GM12878 (cell line): Measurements from ENCODE around the gene CAMK2N2. TPM values are rescaled to one million over a fixed set of nuclear protein-coding genes. Genes with fewer than 3 reads are reported as not detected.

Experiments
- ATAC-seq: fragments of 200-7000 bp; cut with Tn5 transposase; 3 replicates; pipeline ENCODE4 v1.9.1; 2020; ENCODE audit warnings: mild to moderate bottlenecking, moderate library complexity
- BruUV-seq: library from RNA; stranded (reverse); fragments of 400-500 nt; replicated peaks from 2 replicates; lab custom pipeline; 2021; lab: Mats Ljungman, UMichigan
- CTCF ChIA-PET: fragments of 300-600 bp; sonication (Branson Sonifier 250); formaldehyde crosslinking; extraction: SDS; loops from one replicate; lab custom pipeline; 2021; ENCODE audit warnings: inconsistent platforms; lab: Yijun Ruan, JAX
- POLR2A ChIA-PET: fragments of 350-600 bp; formaldehyde crosslinking; extraction: SDS; loops from one replicate; lab custom pipeline; 2021; ENCODE audit warnings: inconsistent platforms; lab: Charles Lee
- RAD21 ChIA-PET: fragments of 300-600 bp; sonication (Branson Sonifier 250); formaldehyde crosslinking; loops from one replicate; lab custom pipeline; 2023; ENCODE audit warnings: antibody characterized with exemption; ENCODE audit not compliant: unreplicated experiment; lab: Charles Lee
- SMC1A ChIA-PET: fragments of 300-600 bp; sonication (Branson Sonifier 250); formaldehyde crosslinking; loops from one replicate; lab custom pipeline; 2023; ENCODE audit not compliant: unreplicated experiment, uncharacterized antibody; lab: Charles Lee
- DNase-seq: peaks from one replicate; pipeline ENCODE4 v3.0.0-alpha.2; 2011; ENCODE audit warnings: low read depth, low spot score
- FAIRE-seq: peaks from 3 replicates; lab custom pipeline; 2011; peaks lifted over from hg19 to GRCh38; lab: Jason Lieb, UNC
- H2AFZ ChIP-seq: 2 replicates; pipeline ENCODE4 v1.6.0; 2011; ENCODE audit warnings: low read depth, low read length, control low read depth; ENCODE audit not compliant: control insufficient read depth
- H3K27ac ChIP-seq: 2 replicates; pipeline ENCODE4 v1.5.1; 2011; ENCODE audit warnings: control low read depth; ENCODE audit not compliant: control insufficient read depth, insufficient read depth
- H3K27me3 ChIP-seq, 2 experiments: replicated peaks in 1 of 2; 2 replicates each; pipeline versions ENCODE4 v1.6.0 to v1.6.1; 2011; ENCODE audit warnings: low read length in 1 of 2; ENCODE audit not compliant: control insufficient read depth in 2 of 2, insufficient read depth in 2 of 2
- H3K36me3 ChIP-seq, 2 experiments: 2 replicates each; pipeline ENCODE4 v1.5.1; 2011; ENCODE audit warnings: low read length in 1 of 2; ENCODE audit not compliant: control insufficient read depth in 2 of 2, insufficient read depth in 2 of 2
- H3K4me1 ChIP-seq: 2 replicates; pipeline ENCODE4 v1.6.1; 2011; ENCODE audit warnings: mild to moderate bottlenecking, low read length, moderate library complexity, mixed read lengths; ENCODE audit not compliant: control insufficient read depth, insufficient read depth
- H3K4me2 ChIP-seq: 2 replicates; pipeline ENCODE4 v1.6.0; 2011; ENCODE audit warnings: control low read depth; ENCODE audit not compliant: control insufficient read depth, insufficient read depth
- H3K4me3 ChIP-seq: fragments of 200-600 bp; sonication (generic); 2 replicates; pipeline ENCODE4 v1.5.1; 2016
- H3K79me2 ChIP-seq: 2 replicates; pipeline ENCODE4 v1.6.0; 2011; ENCODE audit warnings: low read length; ENCODE audit not compliant: control insufficient read depth, insufficient read depth
- H3K9ac ChIP-seq: 2 replicates; pipeline ENCODE4 v1.8.0; 2011; ENCODE audit warnings: low read length, control low read depth, mixed read lengths; ENCODE audit not compliant: control insufficient read depth, insufficient read depth
- H3K9me3 ChIP-seq: replicated peaks from 3 replicates; pipeline ENCODE4 v1.5.1; 2011; ENCODE audit warnings: mild to moderate bottlenecking, low read length; ENCODE audit not compliant: control insufficient read depth, insufficient read depth
- H4K20me1 ChIP-seq: 2 replicates; pipeline ENCODE4 v1.6.0; 2011; ENCODE audit not compliant: control insufficient read depth, insufficient read depth
- CHD2 ChIP-seq: IDR thresholded peaks from 2 replicates; pipeline ENCODE4 v1.6.1; 2011; ENCODE audit warnings: low read depth, low read length, improper control_type of control experiment, borderline replicate concordance
- EED ChIP-seq: sonication (generic); IDR thresholded peaks from 2 replicates; pipeline ENCODE4 v1.6.1; 2016; ENCODE audit warnings: antibody characterized with exemption, low read depth
- FOS ChIP-seq: IDR thresholded peaks from 3 replicates; pipeline ENCODE4 v1.6.1; 2011; ENCODE audit warnings: borderline replicate concordance; ENCODE audit not compliant: insufficient read length; ENCODE audit errors: extremely low read depth
- IRF4 ChIP-seq: IDR thresholded peaks from 2 replicates; pipeline ENCODE4 v1.6.1; 2011; ENCODE audit warnings: low read depth, low read length
- NFYB ChIP-seq: IDR thresholded peaks from 2 replicates; pipeline ENCODE4 v1.6.1; 2011; ENCODE audit warnings: low read depth, mild to moderate bottlenecking, low read length, improper control_type of control experiment, moderate library complexity; ENCODE audit not compliant: insufficient read depth
- SMC3 ChIP-seq: IDR thresholded peaks from 2 replicates; pipeline ENCODE4 v1.6.1; 2011; ENCODE audit warnings: low read length, improper control_type of control experiment, borderline replicate concordance
- SPI1 ChIP-seq: IDR thresholded peaks from 2 replicates; pipeline ENCODE4 v1.6.1; 2011; ENCODE audit warnings: low read depth, mild to moderate bottlenecking, low read length, moderate library complexity, borderline replicate concordance; ENCODE audit not compliant: insufficient read depth
- YY1 ChIP-seq: IDR thresholded peaks from 2 replicates; pipeline ENCODE4 v1.6.1; 2011; ENCODE audit warnings: low read depth, mild to moderate bottlenecking, low read length
- ZZZ3 ChIP-seq: IDR thresholded peaks from 2 replicates; pipeline ENCODE4 v1.6.1; 2011; ENCODE audit warnings: low read depth; ENCODE audit not compliant: control insufficient read depth, insufficient read length
- WGBS: methylation state at CpG from one replicate; pipeline ENCODE4 v1.1.6; 2016; ENCODE audit warnings: low lambda C conversion rate; ENCODE audit not compliant: insufficient replicate concordance, insufficient coverage; ENCODE audit errors: missing lambda C conversion rate; 5-methylcytosine and 5-hydroxymethylcytosine counted together
- in situ Hi-C: fragments of 300-500 bp; cut with MboI; formaldehyde crosslinking; loops from 9 replicates; pipeline ENCODE4 v1.14.3; 2018; ENCODE audit warnings: mixed read lengths
- intact Hi-C: fragments of 100-400 bp; cut with micrococcal nuclease; formaldehyde crosslinking; loops from one replicate; pipeline ENCODE4 v1.14.2; 2022; ENCODE audit not compliant: unreplicated experiment
- polyA plus RNA-seq, 11 experiments: library from polyadenylated mRNA; depleted of rRNA in 4 of 11; unstranded in 6 of 11; stranded (reverse) in 5 of 11; fragments of >200 nt; fragmentation: Nextera tagmentation in 4 of 11; fragmentation: Illumina TruSeq in 1 of 11; extraction: Ambion mirVana in 4 of 11; extraction: Trizol in 1 of 11; gene quantifications; 1 replicate in 1 of 11; 2 replicates in 10 of 11; pipeline versions ENCODE4 v1.2.1 to v1.2.3, GENCODE V29; 2011 to 2016; ENCODE audit warnings: inconsistent platforms in 2 of 11, missing spikeins in 2 of 11, low read depth in 1 of 11
- total RNA-seq, 4 experiments: library from RNA; depleted of rRNA in 3 of 4; stranded (reverse); fragments of >200 nt in 3 of 4; fragmentation: Illumina TruSeq in 1 of 4; extraction: Trizol in 1 of 4; gene quantifications; 2 replicates each; pipeline versions ENCODE4 v1.2.1 to v1.2.3, GENCODE V29; 2013 to 2021
- TF ChIP-seq, protein P1 (sequence below): fragments of 450-650 bp; IDR thresholded peaks from 2 replicates; pipeline ENCODE4 v1.6.1; 2018; ENCODE audit warnings: mild to moderate bottlenecking, low read depth, moderate library complexity; ENCODE audit not compliant: partially characterized antibody

The CAMK2N2 gene
- total and polyA plus RNA-seq, 10 of the 15 experiments (the other 5 are each of a cell fraction or from before 2014, with no cell fraction given), result 0.06 to 1.4 (median 0.45) TPM; not detected in 1

- FAIRE-seq, result no peak
- BruUV-seq, result no TSS peak
Measured at GRCh38 chr3:184218814-184219213, 42.5 kb downstream of the CAMK2N2 start.

More at GRCh38 chr3:184218814-184219213, 42.5 kb downstream of the CAMK2N2 start:
- TF ChIP-seq SPI1 (no peak), FOS (no peak), CHD2 (no peak), IRF4 (no peak), SMC3 (no peak), NFYB (no peak), YY1 (no peak), ZZZ3 (no peak), EED (no peak)
- TF ChIP-seq, protein P1, sequence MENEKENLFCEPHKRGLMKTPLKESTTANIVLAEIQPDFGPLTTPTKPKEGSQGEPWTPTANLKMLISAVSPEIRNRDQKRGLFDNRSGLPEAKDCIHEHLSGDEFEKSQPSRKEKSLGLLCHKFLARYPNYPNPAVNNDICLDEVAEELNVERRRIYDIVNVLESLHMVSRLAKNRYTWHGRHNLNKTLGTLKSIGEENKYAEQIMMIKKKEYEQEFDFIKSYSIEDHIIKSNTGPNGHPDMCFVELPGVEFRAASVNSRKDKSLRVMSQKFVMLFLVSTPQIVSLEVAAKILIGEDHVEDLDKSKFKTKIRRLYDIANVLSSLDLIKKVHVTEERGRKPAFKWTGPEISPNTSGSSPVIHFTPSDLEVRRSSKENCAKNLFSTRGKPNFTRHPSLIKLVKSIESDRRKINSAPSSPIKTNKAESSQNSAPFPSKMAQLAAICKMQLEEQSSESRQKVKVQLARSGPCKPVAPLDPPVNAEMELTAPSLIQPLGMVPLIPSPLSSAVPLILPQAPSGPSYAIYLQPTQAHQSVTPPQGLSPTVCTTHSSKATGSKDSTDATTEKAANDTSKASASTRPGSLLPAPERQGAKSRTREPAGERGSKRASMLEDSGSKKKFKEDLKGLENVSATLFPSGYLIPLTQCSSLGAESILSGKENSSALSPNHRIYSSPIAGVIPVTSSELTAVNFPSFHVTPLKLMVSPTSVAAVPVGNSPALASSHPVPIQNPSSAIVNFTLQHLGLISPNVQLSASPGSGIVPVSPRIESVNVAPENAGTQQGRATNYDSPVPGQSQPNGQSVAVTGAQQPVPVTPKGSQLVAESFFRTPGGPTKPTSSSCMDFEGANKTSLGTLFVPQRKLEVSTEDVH, result no peak
- ChIA-PET CTCF (interaction anchor here (0.5 to 3.6 kb wide), 2 partner anchors 9 to 203 kb away, joined by 4 to 19 read pairs; no protein-coding TSS in a partner anchor), POLR2A (no interaction called here), RAD21 (no interaction called here), SMC1A (interaction anchor here (0.9 kb wide), 1 partner anchor 326 kb away, joined by 3 read pairs; no protein-coding TSS in a partner anchor)
- Histone ChIP-seq H2AFZ (no peak overlapping the region), H3K4me2 (no peak overlapping the region), H3K9ac (no peak overlapping the region), H3K9me3 (no peaks in the 10 kb centered on the region), H4K20me1 (no peaks in the 10 kb centered on the region), H3K27ac (no peak overlapping the region), H3K27me3 (no peaks in the 10 kb centered on the region; a peak in 1 of 4 replicates), H3K4me1 (no peaks in the 10 kb centered on the region), H3K36me3 (no peaks in the 10 kb centered on the region), H3K4me3 (no peak overlapping the region), H3K79me2 (no peaks in the 10 kb centered on the region)
- ATAC-seq, result no peak
- WGBS, result 41% methylated on average over 4 of the region's 4 CpGs
- intact Hi-C loops, result no loop called here
- in situ Hi-C loops, result no loop called here
- no peak for DNase-seq
